K562 treated with DMSO at 1 percent for 24 hours (cell line): ENCODE data around the gene GLUD2. TPM values are rescaled to one million over a fixed set of nuclear protein-coding genes. Genes with fewer than 3 reads are reported as not detected.

Source experiments
- total RNA-seq: library from RNA; unstranded; fragments of 300-600 nt; gene quantifications from 2 replicates; pipeline ENCODE4 v1.2.3, GENCODE V29; 2022; ENCODE audit warnings: low read depth; ENCODE audit not compliant: insufficient read depth

The GLUD2 gene
- 4.3 and 5.5 TPM in 2 replicates for total RNA-seq

DNA sequence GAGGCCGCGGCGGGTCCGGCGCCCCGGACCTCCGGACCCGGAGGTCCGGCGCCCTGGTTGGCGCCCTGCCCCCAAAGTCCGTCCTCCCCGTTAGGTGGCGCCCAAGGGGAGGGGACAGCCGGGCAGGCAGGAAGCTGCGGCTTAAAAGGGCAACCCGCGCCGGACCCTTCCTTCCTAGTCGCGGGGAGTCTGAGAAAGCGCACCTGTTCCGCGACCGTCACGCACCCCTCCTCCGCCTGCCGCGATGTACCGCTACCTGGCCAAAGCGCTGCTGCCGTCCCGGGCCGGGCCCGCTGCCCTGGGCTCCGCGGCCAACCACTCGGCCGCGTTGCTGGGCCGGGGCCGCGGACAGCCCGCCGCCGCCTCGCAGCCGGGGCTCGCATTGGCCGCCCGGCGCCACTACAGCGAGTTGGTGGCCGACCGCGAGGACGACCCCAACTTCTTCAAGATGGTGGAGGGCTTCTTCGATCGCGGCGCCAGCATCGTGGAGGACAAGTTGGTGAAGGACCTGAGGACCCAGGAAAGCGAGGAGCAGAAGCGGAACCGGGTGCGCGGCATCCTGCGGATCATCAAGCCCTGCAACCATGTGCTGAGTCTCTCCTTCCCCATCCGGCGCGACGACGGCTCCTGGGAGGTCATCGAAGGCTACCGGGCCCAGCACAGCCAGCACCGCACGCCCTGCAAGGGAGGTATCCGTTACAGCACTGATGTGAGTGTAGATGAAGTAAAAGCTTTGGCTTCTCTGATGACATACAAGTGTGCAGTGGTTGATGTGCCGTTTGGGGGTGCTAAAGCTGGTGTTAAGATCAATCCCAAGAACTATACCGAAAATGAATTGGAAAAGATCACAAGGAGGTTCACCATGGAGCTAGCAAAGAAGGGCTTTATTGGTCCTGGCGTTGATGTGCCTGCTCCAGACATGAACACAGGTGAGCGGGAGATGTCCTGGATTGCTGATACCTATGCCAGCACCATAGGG is at the start of gene GLUD2:
Gene GLUD2, plus strand, starts transcription at position 170 of the 979 bp plus-strand sequence. Its CDS starts 75 bp downstream, at position 245.

Other genes with a start within 250 kb of the GLUD2 start
- gene CT47B1, start 171.7 kb upstream of the GLUD2 start, total RNA-seq, result 6.3 and 7.1 TPM in 2 replicates
- gene CT47A11, start 110.5 kb upstream of the GLUD2 start, total RNA-seq, result not detected in 2 replicates
- not detected in 2 replicates for gene CT47A10, start 105.6 kb upstream of the GLUD2 start, total RNA-seq
- gene CT47A9, start 100.7 kb upstream of the GLUD2 start, total RNA-seq, result not detected in 2 replicates
- not detected in 2 replicates for gene CT47A8, start 95.9 kb upstream of the GLUD2 start, total RNA-seq
- gene CT47A7, start 91.0 kb upstream of the GLUD2 start, total RNA-seq, result not detected in 2 replicates
- gene CT47A6, start 86.1 kb upstream of the GLUD2 start, total RNA-seq, result not detected in 2 replicates
- not detected in 2 replicates for gene CT47A5, start 81.3 kb upstream of the GLUD2 start, total RNA-seq
- gene CT47A4, start 76.4 kb upstream of the GLUD2 start, total RNA-seq, result not detected in 2 replicates
- not detected in 2 replicates for gene CT47A3, start 71.5 kb upstream of the GLUD2 start, total RNA-seq
- gene CT47A2, start 66.7 kb upstream of the GLUD2 start, total RNA-seq, result not detected in 2 replicates
- gene CT47A1, start 61.9 kb upstream of the GLUD2 start, total RNA-seq, result 0.70 TPM in 1 of 2 replicates, not detected in the other